ENCODE results near the gene PTPRN2.
"Not testable (repeated sequence)": the region's sequence is repeated elsewhere in the genome, so short reads cannot be mapped to it uniquely, and the experiment has no call there.

PTPRN2 gene

GRCh38 chr7:158053183-158053915, 534.3 kb downstream of the PTPRN2 start:
- DNase-seq: no peak

GRCh38 chr7:158052381-158053060, 535.1 kb downstream of the PTPRN2 start:
- DNase-seq: no peak

GRCh38 chr7:158051776-158052175, 535.8 kb downstream of the PTPRN2 start:
- no peak for DNase-seq

- DNase-seq: no peak
Observed at GRCh38 chr7:158050978-158051651, 536.5 kb downstream of the PTPRN2 start.

GRCh38 chr7:158050441-158050977, 537.1 kb downstream of the PTPRN2 start:
- DNase-seq: no peak

GRCh38 chr7:158049271-158049670, 538.4 kb downstream of the PTPRN2 start:
- no peak for DNase-seq

GRCh38 chr7:158048569-158048968, 539.1 kb downstream of the PTPRN2 start:
- no peak for DNase-seq

GRCh38 chr7:158047391-158048059, 540.1 kb downstream of the PTPRN2 start:
- no peak for DNase-seq

GRCh38 chr7:158046246-158046645, 541.4 kb downstream of the PTPRN2 start:
- DNase-seq: not testable (repeated sequence)

- DNase-seq: no peak
Observed at GRCh38 chr7:158044482-158044823, 543.2 kb downstream of the PTPRN2 start.

- DNase-seq: no peak
Observed at GRCh38 chr7:158043551-158044481, 543.8 kb downstream of the PTPRN2 start.

GRCh38 chr7:158042156-158042880, 545.3 kb downstream of the PTPRN2 start:
- no peak for DNase-seq

GRCh38 chr7:158040199-158040598, 547.4 kb downstream of the PTPRN2 start:
- DNase-seq: no peak

GRCh38 chr7:158039270-158039669, 548.4 kb downstream of the PTPRN2 start:
- DNase-seq: no peak

- DNase-seq: no peak
Observed at GRCh38 chr7:158037211-158037610, 550.4 kb downstream of the PTPRN2 start.

- no peak for DNase-seq
Observed at GRCh38 chr7:158035343-158035742, 552.3 kb downstream of the PTPRN2 start.

- no peak for DNase-seq
Observed at GRCh38 chr7:158034571-158034970, 553.1 kb downstream of the PTPRN2 start.

- DNase-seq: not testable (repeated sequence)
Observed at GRCh38 chr7:158033925-158034324, 553.7 kb downstream of the PTPRN2 start.

- no peak for DNase-seq
Observed at GRCh38 chr7:158033196-158033595, 554.4 kb downstream of the PTPRN2 start.

GRCh38 chr7:158032561-158033115, 555.0 kb downstream of the PTPRN2 start:
- DNase-seq: no peak

GRCh38 chr7:158031867-158032308, 555.7 kb downstream of the PTPRN2 start:
- no peak for DNase-seq
